PC-9 (cell line): ENCODE results near the gene SMOC2.

ENCODE experiments used
- CTCF ChIP-seq: fragments of 200-600 bp; sonication (generic); conservative IDR thresholded peaks from 2 replicates; pipeline ENCODE4 v1.6.1; 2017; ENCODE audit warnings: mixed run types, antibody characterized with exemption, mild to moderate bottlenecking, moderate library complexity
- EZH2 ChIP-seq: fragments of 200-600 bp; sonication (generic); IDR thresholded peaks from 2 replicates; pipeline ENCODE4 v1.8.0; 2017; ENCODE audit warnings: antibody characterized with exemption, low read depth

GRCh38 chr6:168631564-168631963, 190.6 kb downstream of the SMOC2 start:
- TF ChIP-seq CTCF: no peak
- no peak for TF ChIP-seq EZH2
